ENCODE measurements around the gene TAL2. TPM values are rescaled to one million over a fixed set of nuclear protein-coding genes. Genes with fewer than 3 reads are reported as not detected.

TAL2 gene
- total RNA-seq, 1 donor from 2014 or later = not detected

GRCh38 chr9:105670775-105671174 is 8.5 kb downstream of the TAL2 start:
- DNase-seq (no peak), ATAC-seq (no peak)
- intact Hi-C loops (cut with micrococcal nuclease) = no loop called here

GRCh38 chr9:105672711-105673234 is 10.5 kb downstream of the TAL2 start:
- DNase-seq (no peak), ATAC-seq (no peak)
- intact Hi-C loops (cut with micrococcal nuclease) = no loop called here

DNA sequence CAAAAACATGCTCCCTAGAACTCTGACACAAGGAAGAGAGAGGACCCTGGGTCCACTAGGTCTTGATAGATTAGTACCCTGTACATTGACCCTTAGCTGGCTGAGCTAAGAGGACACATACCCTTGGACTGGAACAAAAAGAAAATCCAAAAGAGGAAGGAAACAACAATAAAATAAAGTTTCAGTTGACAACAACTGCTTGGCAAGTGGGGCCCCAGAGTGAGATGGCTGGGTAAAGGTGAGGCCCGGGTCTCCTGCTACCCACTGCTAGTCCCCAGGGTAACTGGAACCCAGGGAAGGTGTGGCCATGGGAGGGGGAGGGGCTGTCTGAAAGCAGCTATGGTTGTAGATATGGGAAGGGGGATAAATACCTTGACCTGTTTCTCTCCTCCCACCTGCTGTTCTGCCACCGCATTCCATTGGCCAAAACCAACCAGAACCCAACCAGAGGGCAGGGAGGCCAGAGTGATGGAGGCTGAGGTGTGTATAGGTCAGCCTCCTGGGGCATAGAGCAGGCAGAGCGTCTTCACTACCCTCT is 11.7 kb downstream of the TAL2 start:
- ATAC-seq (no peak), DNase-seq (no peak)
- intact Hi-C loops (cut with micrococcal nuclease) = no loop called here

- DNase-seq (no peak), ATAC-seq (no peak)
- intact Hi-C loops (cut with micrococcal nuclease) = no loop called here
Measured at GRCh38 chr9:105676351-105676923, 14.2 kb downstream of the TAL2 start.

DNA sequence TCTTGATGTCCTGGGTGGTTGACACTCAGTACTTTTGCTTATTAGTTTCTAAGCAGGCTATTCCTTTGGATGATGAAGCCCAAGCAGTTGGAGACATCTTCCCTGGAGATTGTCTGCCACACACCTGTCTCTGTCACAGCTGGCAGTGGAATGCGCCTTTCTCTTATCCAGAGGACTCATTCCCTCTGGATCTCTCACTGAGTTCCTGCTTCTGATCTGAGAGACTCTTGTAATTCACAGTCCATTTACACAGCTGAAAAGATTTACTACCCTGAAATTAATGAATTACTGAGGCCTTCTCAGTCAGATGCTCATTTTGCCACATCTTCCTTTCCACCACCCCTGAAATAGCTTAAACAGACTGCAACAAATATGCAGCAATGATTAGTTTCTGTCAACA is 15.9 kb downstream of the TAL2 start:
- DNase-seq (no peak), ATAC-seq (no peak)
- intact Hi-C loops (cut with micrococcal nuclease) = no loop called here

DNA sequence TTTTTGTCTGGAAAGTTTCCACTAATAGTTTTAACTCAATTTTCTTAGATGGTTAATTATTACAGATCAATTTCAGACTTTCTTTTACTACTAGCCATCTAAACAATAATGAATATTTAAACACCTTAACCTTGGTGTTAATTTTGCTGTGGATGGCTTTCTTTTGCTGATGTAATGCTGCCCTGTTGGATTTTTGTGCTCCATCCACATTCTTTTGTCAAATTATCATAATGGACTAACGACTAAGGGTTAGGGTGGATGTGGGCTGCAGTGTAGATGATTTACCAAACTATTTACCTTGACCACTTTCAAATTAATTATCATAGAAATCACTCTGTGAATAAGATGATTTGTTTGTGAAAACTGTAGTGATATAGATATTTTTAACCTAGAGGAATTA is 16.5 kb downstream of the TAL2 start:
- ATAC-seq = no peak
- intact Hi-C loops (cut with micrococcal nuclease) = no loop called here
- no peak for DNase-seq

DNA sequence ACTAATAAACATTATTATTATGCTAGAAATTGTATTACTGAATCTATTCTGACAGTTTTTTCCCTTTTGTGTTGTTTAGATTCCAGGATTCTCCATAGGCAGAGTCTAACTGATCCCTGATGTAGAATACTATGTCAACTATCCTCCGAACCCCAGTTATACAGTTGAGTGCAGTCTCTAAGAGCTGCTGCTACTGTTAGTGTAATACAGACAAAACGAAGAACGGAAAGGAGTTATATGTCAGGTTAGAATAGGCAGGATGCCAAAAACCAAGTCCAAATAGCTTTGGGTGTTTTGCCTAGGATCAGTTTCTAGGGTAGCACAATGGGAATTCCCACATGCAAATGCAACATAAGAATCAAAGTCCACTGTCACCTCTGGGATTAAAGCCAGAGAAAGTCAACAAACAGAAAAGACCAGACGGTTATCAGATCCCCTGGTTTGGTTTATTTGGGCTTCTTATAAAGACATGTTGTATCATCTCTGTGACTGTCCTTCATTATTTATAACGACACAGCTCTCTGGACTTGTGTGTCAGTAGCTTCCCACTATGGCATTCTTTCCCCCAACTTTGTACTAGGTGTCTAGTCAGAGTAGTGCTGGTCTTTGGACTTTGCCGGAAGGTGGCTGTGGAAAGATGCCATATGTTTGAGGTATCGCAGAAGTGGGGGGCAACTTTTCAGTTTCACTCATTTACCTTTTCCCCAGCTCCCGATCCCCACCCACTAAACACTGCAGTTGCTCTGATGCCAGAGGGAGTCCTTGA is 17.2 kb downstream of the TAL2 start:
- intact Hi-C loops (cut with micrococcal nuclease) = no loop called here
- ATAC-seq = no peak

DNA sequence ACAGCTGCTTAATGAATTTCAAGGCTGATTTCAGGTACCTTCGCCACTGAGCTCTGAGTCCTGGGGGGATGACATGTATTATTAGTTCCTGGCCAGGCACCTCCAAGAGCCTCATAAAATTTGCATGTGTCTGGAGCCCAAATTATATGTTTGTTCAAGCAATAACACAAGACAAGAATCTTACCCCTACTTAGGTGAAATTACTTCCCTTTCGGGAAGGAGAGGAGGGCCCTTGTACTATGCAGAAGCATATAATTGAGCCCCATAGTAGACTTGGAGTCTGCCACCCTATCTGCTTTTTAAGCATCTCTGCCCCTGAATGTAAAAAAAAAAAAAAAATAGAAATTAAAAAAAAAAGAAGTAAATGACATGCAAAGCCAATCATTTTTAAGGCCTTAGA is 19.1 kb downstream of the TAL2 start:
- DNase-seq = no peak
- ATAC-seq = no peak
- intact Hi-C loops (cut with micrococcal nuclease) = no loop called here

More for the DNA sequence above, 17.2 kb downstream of the TAL2 start:
- DNase-seq = no peak

DNA sequence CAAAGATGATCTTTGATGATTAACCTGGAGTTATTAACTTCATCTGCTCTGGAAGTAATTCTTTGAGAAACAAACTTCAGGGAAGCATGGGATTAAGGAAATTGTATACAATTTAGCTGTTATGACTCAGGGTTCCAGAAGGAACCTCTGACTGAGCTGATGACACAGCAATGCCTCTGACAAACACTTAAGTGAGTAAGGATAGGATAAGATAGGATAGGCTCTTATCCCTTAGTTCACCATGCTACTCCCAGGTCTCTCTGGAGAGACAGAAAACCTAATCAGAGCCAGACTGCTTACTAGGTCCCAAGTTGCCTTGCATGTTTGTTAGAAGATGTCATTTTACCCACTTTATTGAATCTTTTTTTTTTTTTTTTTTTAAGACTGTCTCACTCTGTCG is 19.5 kb downstream of the TAL2 start:
- ATAC-seq (no peak), DNase-seq (no peak)
- intact Hi-C loops (cut with micrococcal nuclease) = no loop called here

DNA sequence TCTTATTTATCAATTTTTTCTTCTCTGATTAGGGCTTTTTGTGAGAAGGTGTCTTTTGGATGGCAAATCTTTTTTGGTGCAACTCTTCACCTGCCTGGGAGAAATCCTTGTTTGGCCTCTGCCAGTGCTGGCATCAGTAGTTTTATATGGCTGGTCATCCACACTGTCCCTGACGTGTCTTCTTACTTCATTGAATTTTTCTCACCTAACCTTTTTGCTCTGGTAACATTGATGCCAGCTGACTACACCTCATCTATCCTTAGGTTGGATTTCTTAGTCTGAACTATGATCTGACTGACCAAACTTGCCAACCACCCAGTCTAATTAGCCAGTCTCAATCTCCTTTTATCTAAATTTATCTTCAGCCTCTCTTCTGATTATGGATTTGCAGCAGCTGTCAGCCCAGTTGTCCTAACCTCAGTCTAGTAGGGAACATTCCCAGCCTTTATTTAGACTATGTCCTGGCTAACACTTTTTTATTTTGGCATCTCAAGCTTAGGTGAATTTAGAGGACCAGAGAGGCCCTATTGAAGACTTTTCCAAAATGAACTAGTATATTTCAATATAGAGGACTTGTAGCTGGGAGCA is 21.5 kb downstream of the TAL2 start:
- intact Hi-C loops (cut with micrococcal nuclease) = no loop called here
- ATAC-seq = peak; percentile 44
- no peak for DNase-seq

GRCh38 chr9:105686936-105687335 is 24.7 kb downstream of the TAL2 start:
- intact Hi-C loops (cut with micrococcal nuclease) = no loop called here
- ATAC-seq = no peak
- no peak for DNase-seq

DNA sequence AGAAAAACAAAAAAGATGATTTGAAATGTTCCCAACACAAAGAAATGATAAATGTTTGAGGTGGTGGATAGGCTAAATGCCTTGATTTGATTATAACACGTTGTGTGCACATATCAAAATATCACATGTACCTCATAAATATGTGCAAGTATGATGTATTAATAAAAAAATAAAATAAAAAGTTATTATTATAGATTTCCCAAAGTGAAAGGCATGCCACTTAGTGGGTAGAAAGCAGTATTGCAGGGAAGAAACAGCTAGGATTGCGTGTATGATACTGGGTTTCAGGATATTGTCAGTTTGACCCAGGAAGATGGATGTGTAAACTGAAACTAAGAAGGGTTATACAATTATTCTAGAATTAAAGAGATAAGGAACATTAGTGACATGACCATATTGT is 28.5 kb downstream of the TAL2 start:
- intact Hi-C loops (cut with micrococcal nuclease) = no loop called here
- DNase-seq = no peak
- no peak for ATAC-seq

DNA sequence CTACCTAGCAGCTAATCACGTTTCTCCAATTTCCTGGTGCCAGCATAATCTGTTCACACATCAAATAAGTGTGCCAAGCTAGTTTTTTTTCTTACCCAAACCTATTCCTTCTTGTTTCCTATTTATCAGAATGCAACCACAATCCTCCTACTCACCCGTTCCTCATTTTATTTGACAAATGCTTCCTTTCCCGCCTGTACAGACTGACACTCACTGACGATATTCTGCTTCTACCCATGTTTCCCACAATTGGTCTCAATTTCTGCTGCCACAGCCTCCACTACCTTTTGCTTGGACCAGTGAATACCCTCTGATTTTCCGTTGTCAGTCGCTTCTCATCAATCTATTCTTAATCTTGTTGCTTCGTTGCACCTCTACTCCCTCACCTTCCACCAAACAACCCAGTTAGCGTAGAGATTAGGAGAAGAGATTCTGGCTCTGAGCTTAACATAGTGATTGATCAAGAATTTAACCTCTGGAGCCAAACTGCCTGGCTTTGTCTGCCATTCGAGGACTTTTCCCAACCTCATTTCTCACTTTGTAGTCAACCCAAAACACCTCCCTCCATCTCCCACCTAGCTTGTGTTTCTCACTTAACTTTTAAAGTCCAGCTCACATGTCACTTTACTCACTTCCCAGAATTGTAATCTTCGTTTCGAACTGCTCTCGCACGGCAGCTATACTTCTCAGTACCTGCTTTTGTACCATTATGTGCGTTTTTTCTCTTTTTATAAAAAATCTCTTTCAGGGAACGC is 31.4 kb downstream of the TAL2 start:
- intact Hi-C loops (cut with micrococcal nuclease) = no loop called here
- ATAC-seq (no peak), DNase-seq (no peak)

DNA sequence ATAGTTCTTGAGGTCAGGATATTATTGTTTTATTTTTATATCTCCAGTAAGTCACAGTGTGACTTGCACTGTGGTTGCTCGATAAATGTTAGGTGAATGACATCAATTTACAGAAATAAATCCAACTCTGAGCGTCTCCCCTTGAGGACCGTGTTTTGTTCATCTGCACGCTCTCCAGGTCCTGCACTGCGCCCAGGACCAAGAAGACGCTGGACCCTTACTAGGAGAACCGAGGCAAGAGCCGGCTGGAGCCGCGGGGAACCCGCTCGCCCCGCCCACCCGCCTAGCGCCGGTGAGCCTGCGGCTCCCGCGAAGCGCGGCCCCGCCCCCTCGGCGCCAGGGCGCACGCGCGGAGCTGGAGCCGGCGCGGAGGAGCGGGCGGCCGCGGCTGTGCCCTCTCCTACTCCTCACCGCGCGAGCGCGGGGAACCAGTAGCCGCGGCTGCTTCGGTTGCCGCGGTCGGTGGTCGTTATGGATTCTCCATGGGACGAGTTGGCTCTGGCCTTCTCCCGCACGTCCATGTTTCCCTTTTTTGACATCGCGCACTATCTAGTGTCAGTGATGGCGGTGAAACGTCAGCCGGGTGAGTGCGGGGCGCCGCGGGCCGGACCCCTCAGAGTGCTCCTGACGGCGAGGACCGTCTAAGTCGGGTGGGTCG is 32.1 kb downstream of the TAL2 start, which contains the start of gene TMEM38B:
Gene TMEM38B, plus strand, starts transcription at position 352 of the 658 bp plus-strand sequence. Its CDS starts 120 bp downstream, at position 472.
- DNase-seq (peak; percentile 91), ATAC-seq (peak; percentile 98)
- intact Hi-C loops (cut with micrococcal nuclease) = no loop called here

DNA sequence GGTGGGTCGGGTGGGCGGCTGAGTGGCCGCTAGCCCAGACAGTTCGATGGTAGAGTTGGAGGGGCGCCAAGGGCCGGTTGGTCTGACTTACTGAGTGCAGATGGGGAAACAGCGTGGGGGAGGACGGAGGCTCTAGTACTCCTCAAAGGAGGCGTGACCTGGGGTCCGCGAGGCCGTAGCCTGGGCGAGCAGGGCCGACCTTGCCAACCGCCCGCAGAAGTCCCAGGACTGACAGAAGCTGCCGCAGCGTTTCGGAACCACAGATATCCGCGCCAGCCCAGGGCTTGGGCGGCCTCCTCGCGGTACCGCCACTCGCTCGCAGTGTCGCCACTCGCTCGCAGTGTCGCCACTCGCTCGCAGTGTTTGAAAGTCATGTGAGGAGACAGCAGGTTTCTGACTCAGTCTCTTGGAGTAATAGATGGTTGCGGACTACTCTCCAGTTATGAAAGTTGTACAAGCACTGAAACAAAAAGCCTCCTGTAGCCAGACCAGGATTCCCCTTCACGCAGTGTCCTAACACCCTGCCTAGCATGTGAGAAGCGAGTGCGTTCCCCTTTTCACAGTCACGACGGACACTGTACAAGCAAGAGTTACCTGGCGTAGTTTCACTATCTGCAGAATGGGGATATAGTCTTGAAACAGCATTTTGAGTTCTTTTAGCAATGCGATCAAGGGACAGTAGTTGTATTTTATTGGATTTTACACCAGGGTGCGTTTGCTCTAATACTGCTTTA is 32.8 kb downstream of the TAL2 start:
- ATAC-seq (peak; percentile 78), DNase-seq (peak; percentile 79)
- intact Hi-C loops (cut with micrococcal nuclease) = no loop called here

- DNase-seq (no peak), ATAC-seq (no peak)
- intact Hi-C loops (cut with micrococcal nuclease) = no loop called here
Measured at GRCh38 chr9:105696219-105696793, 34.0 kb downstream of the TAL2 start.

GRCh38 chr9:105697871-105698270 is 35.6 kb downstream of the TAL2 start:
- intact Hi-C loops (cut with micrococcal nuclease) = no loop called here
- no peak for DNase-seq
- ATAC-seq = no peak

DNA sequence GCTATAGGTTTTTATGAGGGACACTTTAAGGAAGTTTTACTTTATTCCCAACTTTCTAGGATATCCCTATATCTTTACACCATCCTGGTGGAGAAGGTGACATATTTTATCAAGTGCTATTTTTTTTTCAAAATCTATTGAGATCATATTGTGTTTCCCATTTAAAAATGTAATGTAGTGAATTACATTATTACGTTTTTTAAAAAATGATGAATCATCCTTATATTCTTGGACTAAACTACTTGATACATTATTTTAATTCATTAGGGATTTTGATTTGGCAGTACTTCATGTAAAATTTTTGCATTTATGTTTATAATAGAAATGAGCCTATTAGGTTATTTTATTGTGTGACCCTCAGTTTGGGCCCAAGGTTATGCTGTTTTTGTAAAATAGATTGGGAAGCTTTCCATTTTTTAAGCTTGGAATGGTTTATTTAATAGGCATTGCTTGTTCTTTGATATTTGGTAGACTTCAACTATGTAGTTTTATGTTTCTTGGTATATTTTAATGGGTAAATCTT is 36.2 kb downstream of the TAL2 start:
- intact Hi-C loops (cut with micrococcal nuclease) = no loop called here
- DNase-seq = no peak
- no peak for ATAC-seq

Data from left ventricle myocardium superior (tissue), 1 donor.